SK-N-SH (cell line): ENCODE results near the gene BBS9. TPM values are rescaled to one million over a fixed set of nuclear protein-coding genes. Genes with fewer than 3 reads are reported as not detected.
A peak's percentile ranks its signal among the peaks of the same experiment; 100 is the strongest.

Experiments used
- CTCF ChIA-PET: fragments of 300-600, 350-600 bp; formaldehyde crosslinking; extraction: SDS; loops from one replicate; lab custom pipeline; 2021; lab: Yijun Ruan, JAX
- POLR2A ChIA-PET: fragments of 350-600 bp; sonication (Branson Sonifier 250); formaldehyde crosslinking; extraction: SDS; loops from one replicate; lab custom pipeline; 2020; ENCODE audit warnings: antibody characterized with exemption, inconsistent platforms; lab: Yijun Ruan, JAX
- DNase-seq: peaks from one replicate; pipeline ENCODE4 v3.0.0; 2012
- H2AFZ ChIP-seq: fragments of 200-600 bp; sonication (generic); 2 replicates; pipeline ENCODE4 v1.8.1; 2016; ENCODE audit warnings: antibody characterized with exemption, mild to moderate bottlenecking, low read depth
- H3F3A ChIP-seq: fragments of 200-600 bp; sonication (generic); replicated peaks from 2 replicates; pipeline ENCODE3; 2016; ENCODE audit warnings: antibody characterized with exemption, mild to moderate bottlenecking; ENCODE audit not compliant: insufficient read depth
- H3K27ac ChIP-seq, 2 experiments: fragments of 200-500 bp in 1 of 2; fragments of 200-600 bp in 1 of 2; sonication (Bioruptor generic) in 1 of 2; sonication (generic), shearing (Covaris generic) in 1 of 2; 2 replicates each; pipeline versions ENCODE4 v1.5.1 to v1.6.1; 2014 to 2016; ENCODE audit warnings: low read depth in 2 of 2, inconsistent platforms in 1 of 2, low read length in 1 of 2, mild to moderate bottlenecking in 1 of 2, mixed read lengths in 1 of 2
- H3K27me3 ChIP-seq: fragments of 200-600 bp; sonication (generic), shearing (Covaris generic); 2 replicates; pipeline ENCODE4 v1.6.1; 2016; ENCODE audit warnings: mixed run types; ENCODE audit not compliant: insufficient read depth
- H3K36me3 ChIP-seq, 2 experiments: fragments of 200-500 bp in 1 of 2; fragments of 200-600 bp in 1 of 2; sonication (Bioruptor generic) in 1 of 2; sonication (generic) in 1 of 2; replicated peaks in 1 of 2; 2 replicates each; pipeline versions ENCODE3 to v1.5.1; 2014 to 2016; ENCODE audit warnings: low read length in 1 of 2, mild to moderate bottlenecking in 1 of 2; ENCODE audit not compliant: insufficient read depth in 2 of 2, control insufficient read depth in 1 of 2
- H3K4me1 ChIP-seq, 2 experiments: fragments of 200-500 bp in 1 of 2; fragments of 200-600 bp in 1 of 2; sonication (Bioruptor generic) in 1 of 2; sonication (generic), shearing (Covaris generic) in 1 of 2; 2 replicates each; pipeline versions ENCODE4 v1.5.1 to v1.6.1; 2014 to 2016; ENCODE audit warnings: low read depth in 1 of 2, low read length in 1 of 2, mixed run types in 1 of 2; ENCODE audit not compliant: insufficient read depth in 2 of 2, control insufficient read depth in 1 of 2
- H3K4me2 ChIP-seq: fragments of 200-600 bp; sonication (generic), shearing (Covaris generic); 2 replicates; pipeline ENCODE4 v1.6.1; 2017; ENCODE audit warnings: mixed run types
- H3K4me3 ChIP-seq, 2 experiments: fragments of 200-500 bp in 1 of 2; fragments of 200-600 bp in 1 of 2; sonication (Bioruptor generic) in 1 of 2; sonication (generic), shearing (Covaris generic) in 1 of 2; 2 replicates each; pipeline versions ENCODE4 v1.5.1 to v1.8.1; 2014 to 2016; ENCODE audit warnings: low read depth in 2 of 2, inconsistent platforms in 1 of 2, low read length in 1 of 2, mild to moderate bottlenecking in 1 of 2, mixed read lengths in 1 of 2, moderate library complexity in 1 of 2
- H3K79me2 ChIP-seq: fragments of 200-600 bp; sonication (generic); 2 replicates; pipeline ENCODE4 v1.8.1; 2017; ENCODE audit warnings: mild to moderate bottlenecking; ENCODE audit not compliant: insufficient read depth
- H3K9ac ChIP-seq: fragments of 200-600 bp; sonication (generic); 2 replicates; pipeline ENCODE4 v1.6.1; 2017; ENCODE audit warnings: mixed run types
- H3K9me2 ChIP-seq: fragments of 200-600 bp; sonication (generic); 2 replicates; pipeline ENCODE4 v1.6.1; 2017; ENCODE audit warnings: mixed run types
- H3K9me3 ChIP-seq: fragments of 200-600 bp; sonication (generic); 2 replicates; pipeline ENCODE4 v1.6.1; 2017; ENCODE audit warnings: mixed run types, mild to moderate bottlenecking, moderate library complexity
- H4K20me1 ChIP-seq: fragments of 200-600 bp; sonication (generic); 2 replicates; pipeline ENCODE4 v1.6.1; 2017; ENCODE audit warnings: mild to moderate bottlenecking, mixed run types; ENCODE audit not compliant: insufficient read depth
- CTCF ChIP-seq: fragments of 200-600 bp; sonication (generic); IDR thresholded peaks from 2 replicates; pipeline ENCODE4 v1.6.1; 2017; ENCODE audit warnings: antibody characterized with exemption, mild to moderate bottlenecking, moderate library complexity
- ELF1 ChIP-seq: IDR thresholded peaks from 2 replicates; pipeline ENCODE4 v1.4.0; 2012
- EP300 ChIP-seq, 2 experiments: IDR thresholded peaks; 2 replicates each; pipeline versions ENCODE4 v1.4.0 to v1.6.1; 2012; ENCODE audit warnings: borderline replicate concordance in 1 of 2, low read depth in 1 of 2, low read length in 1 of 2
- FOXM1 ChIP-seq: IDR thresholded peaks from 2 replicates; pipeline ENCODE4 v1.4.0; 2012; ENCODE audit warnings: low read depth, mild to moderate bottlenecking
- GABPA ChIP-seq: IDR thresholded peaks from 2 replicates; pipeline ENCODE4 v1.4.0; 2012; ENCODE audit warnings: low read depth, mild to moderate bottlenecking
- MAX ChIP-seq: IDR thresholded peaks from 2 replicates; pipeline ENCODE4 v1.4.0; 2012; ENCODE audit warnings: low read depth
- MEF2A ChIP-seq: IDR thresholded peaks from 2 replicates; pipeline ENCODE4 v1.4.0; 2012; ENCODE audit warnings: low read depth, borderline replicate concordance
- NFIC ChIP-seq: IDR thresholded peaks from 2 replicates; pipeline ENCODE4 v1.4.0; 2012; ENCODE audit warnings: borderline replicate concordance
- NRF1 ChIP-seq: IDR thresholded peaks from 2 replicates; pipeline ENCODE4 v1.6.1; 2012; ENCODE audit warnings: low read depth, mild to moderate bottlenecking, low read length
- PBX3 ChIP-seq: IDR thresholded peaks from 2 replicates; pipeline ENCODE4; 2012
- POLR2AphosphoS5 ChIP-seq: IDR thresholded peaks from 2 replicates; pipeline ENCODE4 v1.6.1; 2012; ENCODE audit warnings: low read depth, low read length
- RFX5 ChIP-seq: IDR thresholded peaks from 2 replicates; pipeline ENCODE4 v1.6.1; 2012; ENCODE audit warnings: mild to moderate bottlenecking, improper control_type of control experiment, low read length
- RXRA ChIP-seq: IDR thresholded peaks from 2 replicates; pipeline ENCODE4 v1.4.0; 2012; ENCODE audit warnings: low read depth, mild to moderate bottlenecking, borderline replicate concordance
- SIN3A ChIP-seq: IDR thresholded peaks from 2 replicates; pipeline ENCODE4 v1.6.1; 2012; ENCODE audit warnings: low read depth, mild to moderate bottlenecking, low read length, moderate library complexity, borderline replicate concordance
- SMC3 ChIP-seq: IDR thresholded peaks from 2 replicates; pipeline ENCODE4 v1.6.1; 2012; ENCODE audit warnings: low read depth, low read length, improper control_type of control experiment
- TAF1 ChIP-seq: IDR thresholded peaks from 2 replicates; pipeline ENCODE4 v1.6.1; 2012; ENCODE audit warnings: low read depth, mild to moderate bottlenecking, low read length, moderate library complexity, borderline replicate concordance
- USF1 ChIP-seq: IDR thresholded peaks from 2 replicates; pipeline ENCODE4 v1.4.0; 2012; ENCODE audit warnings: low read depth, borderline replicate concordance
- YY1 ChIP-seq: IDR thresholded peaks from 2 replicates; pipeline ENCODE4 v1.4.0; 2012; ENCODE audit warnings: low read depth, mild to moderate bottlenecking
- WGBS: methylation state at CpG from one replicate; pipeline ENCODE4 v1.1.6; 2017; ENCODE audit warnings: low lambda C conversion rate; 5-methylcytosine and 5-hydroxymethylcytosine counted together
- polyA plus RNA-seq, 3 experiments: library from polyadenylated mRNA; depleted of rRNA; stranded (reverse); fragments of >200 nt; gene quantifications; 2 replicates each; pipeline ENCODE4 v1.2.3, GENCODE V29; 2012

BBS9 gene
- polyA plus RNA-seq, 1 of the 3 experiments (the other 2 are of a cell fraction) = 7.5 TPM

DNA sequence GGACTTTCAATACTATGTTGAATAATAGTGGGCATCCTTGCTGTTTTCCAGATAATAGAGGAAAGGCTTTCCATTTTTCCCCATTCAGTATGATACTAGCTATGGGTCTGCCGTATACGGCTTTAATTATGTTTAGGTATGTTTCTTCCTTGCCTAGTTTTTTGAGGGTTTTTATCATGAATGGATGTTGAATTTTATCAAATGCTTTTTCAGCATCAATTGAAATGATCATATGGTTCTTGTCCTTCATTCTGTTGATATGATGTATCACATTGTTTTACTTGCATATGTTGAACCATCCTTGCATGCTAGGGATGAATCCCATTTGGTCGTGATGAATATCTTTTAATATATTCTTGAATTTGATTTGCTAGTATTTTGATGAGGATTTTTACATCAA is 11.0 kb upstream of the BBS9 start (continued):
- no peak for TF ChIP-seq USF1
- TF ChIP-seq, all 33 proteins: peak for 0

GRCh38 chr7:33127085-33127484 is 2.3 kb upstream of the BBS9 start:
- Histone ChIP-seq H3K9ac (no peak overlapping the region), H3K4me3 (no peak overlapping the region), H3K9me2 (no peaks in the 10 kb centered on the region), H3K27me3 (no peaks in the 10 kb centered on the region), H3K4me2 (no peak overlapping the region), H3K4me1 (peaks cover 4 to 13% of the 10 kb centered on the region in 2 experiments; a peak in 2 of 4 replicates), H3K27ac (no peak overlapping the region), H3K79me2 (peaks cover 11% of the 10 kb centered on the region), H4K20me1 (no peaks in the 10 kb centered on the region), H3K9me3 (no peaks in the 10 kb centered on the region), H3F3A (peaks cover 5% of the 10 kb centered on the region), H2AFZ (no peak overlapping the region), H3K36me3 (no peaks in the 10 kb centered on the region)
- no peak for DNase-seq
- CTCF ChIA-PET = interaction anchor here (11.0 kb wide), 1 partner anchor 18 kb away, joined by 95 read pairs; the partner anchor contains the start of gene RP9
- 58% methylated on average over 2 of the region's 2 CpGs for WGBS
- POLR2A ChIA-PET = no interaction called here
- TF ChIP-seq TAF1 = no peak
- no peak for TF ChIP-seq ELF1
- no peak for TF ChIP-seq CTCF
- TF ChIP-seq RFX5 = no peak
- TF ChIP-seq GABPA = no peak
- TF ChIP-seq PBX3 = no peak
- TF ChIP-seq SMC3 = no peak
- TF ChIP-seq EP300 (IDR thresholded peaks at IDR 0.05; ENCODE audit: borderline replicate concordance in 1 of 2, low read depth in 1 of 2, low read length in 1 of 2) = no peak
- no peak for TF ChIP-seq SIN3A
- no peak for TF ChIP-seq NRF1

GRCh38 chr7:33128631-33128989 is 754 bp upstream of the BBS9 start:
- WGBS = 0% methylated on average over 3 of the region's 3 CpGs
- no peaks in the 10 kb centered on the region for H4K20me1 ChIP-seq
- H3K79me2 ChIP-seq = peaks cover 11% of the 10 kb centered on the region
- no peaks in the 10 kb centered on the region for H3K36me3 ChIP-seq
- no peaks in the 10 kb centered on the region for H3K9me2 ChIP-seq
- CTCF ChIA-PET = interaction anchor here (1.1 to 11.0 kb wide), 4 partner anchors 20 to 328 kb away, joined by 3 to 95 read pairs (median 3); partner anchors contain the start of gene RP9
- peaks cover 4 to 13% of the 10 kb centered on the region in 2 experiments; a peak in 2 of 4 replicates for H3K4me1 ChIP-seq
- peak overlapping the region; percentile 100 for H2AFZ ChIP-seq
- TF ChIP-seq SIN3A (no peak), FOXM1 (no peak), RFX5 (no peak), POLR2AphosphoS5 (no peak), RXRA (no peak), USF1 (no peak), NFIC (no peak), PBX3 (no peak), MAX (no peak), MEF2A (no peak), YY1 (no peak)
- TF ChIP-seq, all 33 proteins: peak for 0
- Histone ChIP-seq H3K4me3 (peak overlapping the region; percentile 78 to 91), H3K27ac (peak overlapping the region; percentile 71 to 93), H3K9me3 (no peaks in the 10 kb centered on the region), H3F3A (peaks cover 5% of the 10 kb centered on the region), H3K9ac (peak overlapping the region; percentile 78), H3K4me2 (peak overlapping the region; percentile 71), H3K27me3 (no peaks in the 10 kb centered on the region)
- no peak for DNase-seq
- POLR2A ChIA-PET = interaction anchor here (0.7 to 1.0 kb wide), 2 partner anchors 19 to 21 kb away, joined by 3 to 4 read pairs; partner anchors contain the start of gene RP9
